ENCODE data around the gene INHBC.
"Not testable (repeated sequence)": the region's sequence is repeated elsewhere in the genome, so short reads cannot be mapped to it uniquely, and the experiment has no call there.

INHBC gene, protein sequence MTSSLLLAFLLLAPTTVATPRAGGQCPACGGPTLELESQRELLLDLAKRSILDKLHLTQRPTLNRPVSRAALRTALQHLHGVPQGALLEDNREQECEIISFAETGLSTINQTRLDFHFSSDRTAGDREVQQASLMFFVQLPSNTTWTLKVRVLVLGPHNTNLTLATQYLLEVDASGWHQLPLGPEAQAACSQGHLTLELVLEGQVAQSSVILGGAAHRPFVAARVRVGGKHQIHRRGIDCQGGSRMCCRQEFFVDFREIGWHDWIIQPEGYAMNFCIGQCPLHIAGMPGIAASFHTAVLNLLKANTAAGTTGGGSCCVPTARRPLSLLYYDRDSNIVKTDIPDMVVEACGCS

DNA sequence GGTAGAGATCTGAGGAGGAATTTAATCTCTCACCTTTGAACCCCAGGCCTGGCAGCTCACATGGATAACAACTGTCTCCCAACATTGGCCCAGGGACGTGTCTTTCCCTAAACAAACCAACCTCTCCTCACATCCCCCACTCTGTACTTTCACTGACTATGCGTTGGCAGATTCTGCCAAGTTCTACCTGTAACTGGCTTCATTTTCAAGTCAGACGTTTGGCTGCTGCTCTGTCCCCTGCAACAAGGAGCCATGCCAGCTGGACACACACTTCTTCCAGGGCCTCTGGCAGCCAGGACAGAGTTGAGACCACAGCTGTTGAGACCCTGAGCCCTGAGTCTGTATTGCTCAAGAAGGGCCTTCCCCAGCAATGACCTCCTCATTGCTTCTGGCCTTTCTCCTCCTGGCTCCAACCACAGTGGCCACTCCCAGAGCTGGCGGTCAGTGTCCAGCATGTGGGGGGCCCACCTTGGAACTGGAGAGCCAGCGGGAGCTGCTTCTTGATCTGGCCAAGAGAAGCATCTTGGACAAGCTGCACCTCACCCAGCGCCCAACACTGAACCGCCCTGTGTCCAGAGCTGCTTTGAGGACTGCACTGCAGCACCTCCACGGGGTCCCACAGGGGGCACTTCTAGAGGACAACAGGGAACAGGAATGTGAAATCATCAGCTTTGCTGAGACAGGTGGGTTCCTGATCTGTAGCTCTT lies at the start of gene INHBC:
Gene INHBC (plus strand): TSS at position 268 of the 707 bp plus-strand sequence. CDS start 103 bp downstream, at position 371.
- no peak for DNase-seq (ENCODE audit: low spot score)

DNA sequence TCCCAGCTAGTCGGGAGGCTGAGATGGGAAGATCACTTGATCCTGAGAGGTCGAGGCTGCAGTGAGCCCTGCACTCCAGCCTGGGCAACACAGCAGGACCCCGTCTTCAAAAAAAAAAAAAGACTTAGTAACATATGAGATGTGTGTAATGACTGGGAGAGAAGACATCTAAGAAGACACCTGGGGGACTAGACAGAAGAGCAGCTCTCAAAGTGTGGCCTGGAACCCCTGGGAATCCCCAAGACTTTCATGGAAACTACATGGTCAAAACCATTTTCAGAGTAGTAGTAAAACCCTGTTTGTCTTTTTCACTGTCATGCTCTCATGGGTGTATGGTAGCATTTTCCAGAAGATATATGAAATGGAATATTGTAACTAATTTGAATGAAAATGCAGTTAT lies 49.0 kb upstream of the INHBC start:
- no peak for DNase-seq (ENCODE audit: low spot score)

DNA sequence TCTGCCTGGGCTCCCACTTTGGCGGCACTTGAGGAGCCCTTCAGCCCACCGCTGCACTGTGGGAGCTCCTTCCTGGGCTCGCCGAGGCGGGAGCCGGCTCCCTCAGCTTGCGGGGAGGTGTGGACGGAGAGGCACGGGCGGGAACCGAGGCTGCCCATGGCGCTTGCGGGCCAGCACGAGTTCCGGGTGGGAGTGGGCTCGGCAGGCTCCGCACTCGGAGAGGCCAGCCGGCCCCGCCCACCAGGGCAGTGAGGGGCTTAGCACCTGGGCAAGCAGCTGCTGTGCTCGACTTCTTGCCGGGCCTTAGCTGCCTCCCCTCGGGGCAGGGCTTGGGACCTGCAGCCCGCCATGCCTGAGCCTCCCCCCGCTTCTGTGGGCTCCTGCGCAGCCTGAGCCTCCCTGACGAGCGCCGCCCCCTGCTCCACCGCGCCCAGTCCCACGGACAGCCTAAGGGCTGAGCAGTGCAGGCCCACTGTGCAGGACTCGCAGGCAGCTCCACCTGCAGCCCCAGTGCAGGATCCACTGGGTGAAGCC lies 48.3 kb upstream of the INHBC start:
- no peak for DNase-seq (ENCODE audit: low spot score)

DNA sequence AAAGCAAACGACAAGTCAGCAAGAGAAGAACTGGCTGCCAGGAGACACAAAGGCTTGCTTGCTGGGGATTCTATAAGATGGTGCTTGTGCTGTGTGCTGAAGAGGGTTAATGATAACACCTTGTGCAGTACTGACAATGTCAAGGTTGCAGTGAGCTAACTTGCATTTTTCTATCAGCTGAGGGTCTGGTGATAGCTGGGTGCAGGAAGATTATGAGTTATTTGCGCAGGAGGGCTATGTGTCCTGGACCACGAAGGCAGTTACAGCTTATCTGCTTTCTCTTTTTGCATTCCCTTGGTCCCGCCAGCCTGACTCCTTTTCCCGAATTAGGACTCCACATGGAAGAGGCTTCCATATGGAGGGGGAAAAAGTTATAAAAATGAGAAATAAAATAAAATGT lies 46.2 kb upstream of the INHBC start:
- no peak for DNase-seq (ENCODE audit: low spot score)

DNA sequence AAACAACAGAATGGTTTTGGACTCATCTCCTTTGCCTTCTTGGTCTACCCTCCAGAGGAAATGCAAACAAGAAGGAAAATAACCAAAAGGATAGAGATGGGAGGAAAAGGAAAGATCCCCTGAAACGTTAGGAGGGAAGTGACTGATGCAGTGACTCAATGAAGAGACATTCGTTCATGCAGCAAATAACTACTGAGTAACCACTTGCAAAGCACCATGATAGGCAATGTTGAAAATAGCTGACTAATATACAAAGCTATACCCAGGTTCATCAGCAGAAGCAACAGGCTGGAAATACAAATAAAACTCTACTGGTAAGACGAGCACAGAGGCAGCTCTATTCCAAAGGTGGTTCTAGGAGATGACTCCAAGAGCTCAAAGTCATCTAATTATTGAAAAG lies 45.6 kb upstream of the INHBC start:
- DNase-seq (ENCODE audit: low spot score) = no peak

DNA sequence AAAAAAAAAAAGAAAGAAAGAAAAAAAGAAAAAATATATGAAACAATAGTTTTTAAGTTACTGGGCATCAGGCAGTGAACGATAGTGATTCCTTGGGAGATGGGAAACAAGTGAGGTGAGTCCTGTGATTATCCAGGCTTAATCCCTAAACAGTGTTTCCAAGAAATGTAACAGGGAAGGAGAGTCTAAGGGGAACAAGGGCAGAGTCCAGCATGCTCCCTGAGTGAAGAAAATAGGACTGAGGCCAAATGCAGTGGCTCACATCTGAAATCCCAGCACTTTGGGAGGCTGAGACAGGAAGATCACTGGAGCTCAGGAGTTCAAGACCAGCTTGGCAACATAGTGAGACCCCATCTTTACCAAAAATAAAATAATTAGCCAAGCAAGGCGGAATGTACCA lies 44.4 kb upstream of the INHBC start:
- no peak for DNase-seq (ENCODE audit: low spot score)

DNA sequence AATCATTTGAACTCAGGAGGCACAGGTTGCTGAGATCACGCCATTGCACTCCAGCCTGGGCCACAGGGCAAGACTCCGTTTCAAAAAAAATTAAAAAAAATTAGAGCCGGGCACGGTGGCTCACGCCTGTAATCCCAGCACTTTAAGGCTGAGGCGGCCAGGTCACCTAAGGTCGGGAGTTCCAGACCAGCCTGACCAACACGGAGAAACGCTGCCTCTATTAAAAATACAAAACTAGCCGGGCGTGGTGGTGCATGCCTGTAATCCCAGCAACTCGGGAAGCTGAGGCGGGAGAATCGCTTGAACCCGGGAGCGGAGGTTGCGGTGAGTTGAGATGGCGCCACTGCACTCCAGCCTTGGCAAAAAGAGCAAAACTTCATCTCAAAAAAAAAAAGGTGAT lies 39.5 kb upstream of the INHBC start:
- no peak for DNase-seq (ENCODE audit: low spot score)

DNA sequence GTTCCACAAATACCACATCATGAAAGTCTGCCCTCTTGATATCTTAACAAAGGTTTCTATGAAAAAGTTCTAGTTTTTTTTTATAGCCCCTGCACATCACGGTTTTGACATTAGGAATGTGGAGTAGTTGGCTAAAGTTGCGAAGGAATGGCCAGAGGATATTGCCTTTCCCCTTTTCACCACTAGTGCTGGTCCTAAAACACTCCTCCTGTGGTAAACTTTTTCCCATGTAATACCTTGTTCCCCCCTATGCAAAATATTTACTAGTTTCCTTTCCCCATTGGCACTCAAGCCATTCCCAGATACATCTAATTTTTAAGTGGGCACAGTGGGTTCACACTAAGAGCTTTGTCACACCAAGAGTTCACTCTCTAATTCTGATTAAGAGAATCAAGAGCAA lies 37.1 kb upstream of the INHBC start:
- DNase-seq (ENCODE audit: low spot score) = no peak

DNA sequence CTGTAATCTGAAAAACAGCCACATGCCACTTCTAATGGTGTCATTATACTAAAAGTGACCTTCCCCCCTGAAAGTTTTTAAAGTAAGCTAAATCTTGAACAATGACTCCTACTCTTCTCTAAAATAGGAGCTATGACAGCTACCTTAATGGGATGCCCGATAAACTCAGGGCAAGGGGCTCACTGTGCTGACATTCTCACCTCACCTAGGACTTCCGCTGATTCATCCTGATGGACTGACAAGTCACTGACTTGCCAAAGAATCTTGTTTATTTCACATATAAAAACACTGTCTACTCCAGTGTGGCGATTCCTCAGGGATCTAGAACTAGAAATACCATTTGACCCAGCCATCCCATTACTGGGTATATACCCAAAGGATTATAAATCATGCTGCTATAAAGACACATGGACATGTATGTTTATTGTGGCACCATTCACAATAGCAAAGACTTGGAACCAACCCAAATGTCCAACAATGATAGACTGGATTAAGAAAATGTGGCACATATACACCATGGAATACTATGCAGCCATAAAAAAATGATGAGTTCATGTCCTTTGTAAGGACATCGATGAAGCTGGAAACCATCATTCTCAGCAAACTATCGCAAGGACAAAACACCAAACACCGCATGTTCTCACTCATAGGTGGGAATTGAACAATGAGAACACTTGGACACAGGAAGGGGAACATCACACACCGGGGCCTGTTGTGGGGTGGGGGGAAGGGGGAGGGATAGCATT lies 34.7 kb upstream of the INHBC start:
- not testable (repeated sequence) for DNase-seq (ENCODE audit: low spot score)

DNA sequence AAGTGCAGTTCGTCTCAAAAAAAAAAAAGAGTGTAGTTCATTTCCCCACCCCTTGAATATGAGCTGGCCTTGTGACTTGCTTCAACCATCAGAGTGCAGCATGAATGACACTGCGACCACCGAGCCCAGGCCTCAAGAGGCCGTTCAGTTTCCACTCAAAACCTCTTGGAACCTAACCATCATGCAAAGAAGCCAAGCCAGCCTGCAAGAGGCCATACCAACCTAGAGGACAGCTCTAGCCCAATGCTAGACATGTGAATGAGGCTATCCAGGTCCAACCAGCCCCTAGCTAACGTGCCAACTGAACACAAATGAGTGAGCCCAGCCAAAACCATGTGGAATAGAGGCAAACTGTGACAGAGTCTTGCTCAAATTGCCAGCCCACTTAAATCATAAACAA lies 33.4 kb upstream of the INHBC start:
- DNase-seq (ENCODE audit: low spot score) = no peak

DNA sequence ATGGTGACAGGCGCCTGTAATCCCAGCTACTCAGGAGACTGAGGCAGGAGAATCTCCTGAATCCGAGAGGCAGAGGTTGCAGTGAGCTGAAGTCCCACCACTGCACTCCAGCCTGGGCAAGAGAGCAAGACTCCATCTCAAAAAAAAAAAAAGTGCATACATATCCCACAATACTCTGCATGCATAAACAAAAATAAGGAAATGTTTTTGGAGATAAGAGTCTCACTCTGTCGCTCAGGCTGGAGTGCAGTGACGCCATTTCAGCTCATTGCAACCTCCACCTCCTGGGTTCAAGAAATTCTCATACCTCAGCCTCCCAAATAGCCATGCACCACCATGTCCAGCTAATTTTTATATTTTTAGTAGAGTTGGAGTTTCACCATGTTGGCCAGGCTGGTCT lies 32.4 kb upstream of the INHBC start:
- DNase-seq (ENCODE audit: low spot score) = not testable (repeated sequence)

DNA sequence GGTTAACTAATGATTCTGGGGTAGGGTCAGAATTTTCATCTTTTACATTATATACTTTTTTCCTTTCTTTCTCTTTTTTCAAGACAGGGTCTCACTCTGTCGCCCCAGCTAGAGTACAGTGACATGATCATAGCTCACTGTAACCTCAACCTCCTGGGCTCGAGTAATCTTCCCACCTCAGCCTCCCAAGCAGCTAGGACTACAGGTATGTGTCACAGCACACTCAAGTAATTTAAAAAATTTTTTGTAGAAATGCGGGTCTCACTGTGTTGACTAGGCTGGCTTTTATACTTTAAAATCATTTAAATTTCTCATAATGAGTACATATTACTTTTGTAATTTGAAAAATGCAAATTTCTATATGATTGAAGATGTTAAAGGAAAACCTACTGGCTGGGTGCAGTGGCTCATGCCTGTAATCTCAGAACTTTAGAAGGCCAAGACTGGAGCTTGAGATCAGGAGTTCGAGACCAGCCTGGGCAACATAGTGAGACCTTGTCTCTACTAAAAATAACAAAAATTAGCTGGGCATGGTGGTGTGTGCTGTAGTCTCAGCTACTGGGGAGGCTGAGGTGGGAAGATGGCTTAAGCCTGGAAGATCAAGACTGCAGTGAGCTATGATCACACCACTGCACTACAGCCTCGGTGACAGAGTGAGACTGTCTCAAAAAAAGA lies 29.5 kb upstream of the INHBC start:
- no peak for DNase-seq (ENCODE audit: low spot score)

DNA sequence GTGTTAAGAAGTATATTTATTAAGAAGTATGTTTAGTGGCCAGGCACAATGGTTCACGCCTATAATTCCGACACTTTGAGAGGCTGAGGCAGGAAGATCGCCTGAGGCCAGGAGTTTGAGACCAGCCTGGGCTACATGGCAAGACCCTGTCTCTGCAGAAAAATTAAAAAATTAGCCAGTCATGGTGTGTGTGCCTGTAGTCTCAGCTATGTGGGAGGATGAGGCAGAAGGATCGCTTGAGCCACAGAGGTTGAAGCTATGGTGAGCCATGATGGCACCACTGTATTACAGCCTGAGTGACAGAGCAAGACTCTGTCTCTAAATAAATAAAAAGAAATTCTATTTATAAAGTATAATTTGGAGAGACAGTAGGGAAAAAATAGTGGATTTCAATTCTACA lies 24.1 kb upstream of the INHBC start:
- DNase-seq (ENCODE audit: low spot score) = no peak

DNA sequence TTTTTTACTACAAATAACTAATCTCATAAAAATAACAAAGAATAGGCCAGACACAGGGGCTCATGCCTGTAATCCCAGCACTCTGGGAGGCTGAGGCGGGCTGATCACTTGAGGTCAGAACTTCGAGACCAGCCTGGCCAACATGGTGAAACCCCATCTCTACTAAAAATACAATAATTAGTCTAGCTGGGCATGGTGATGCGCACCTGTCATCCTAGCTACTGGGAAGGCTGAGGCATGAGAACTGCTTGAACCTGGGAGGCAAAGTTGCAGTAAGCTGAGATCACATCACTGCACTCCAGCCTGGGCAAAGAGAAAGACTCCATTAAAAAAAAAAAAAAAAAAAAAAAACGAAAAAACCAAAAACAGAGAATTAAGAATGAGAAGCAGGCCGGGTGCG lies 20.4 kb upstream of the INHBC start:
- DNase-seq (ENCODE audit: low spot score) = not testable (repeated sequence)

DNA sequence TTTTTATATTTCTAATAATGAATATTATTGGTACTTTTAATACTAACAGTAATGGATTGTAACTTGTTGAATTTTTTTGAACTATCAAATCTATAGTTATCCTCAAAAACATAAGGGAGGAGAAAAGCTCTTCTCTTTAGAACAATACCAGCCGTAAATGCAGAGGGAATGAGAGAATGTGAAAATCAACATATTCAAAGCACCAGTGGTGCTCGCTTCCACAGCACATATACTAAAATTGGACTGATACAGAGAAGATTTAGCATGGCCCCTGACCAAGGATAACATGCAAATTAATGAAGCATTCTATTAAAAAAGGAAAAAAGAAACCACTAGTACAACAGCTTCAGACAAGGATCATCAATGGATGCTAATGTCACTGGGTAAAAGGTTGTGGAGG lies 19.5 kb upstream of the INHBC start:
- no peak for DNase-seq (ENCODE audit: low spot score)

DNA sequence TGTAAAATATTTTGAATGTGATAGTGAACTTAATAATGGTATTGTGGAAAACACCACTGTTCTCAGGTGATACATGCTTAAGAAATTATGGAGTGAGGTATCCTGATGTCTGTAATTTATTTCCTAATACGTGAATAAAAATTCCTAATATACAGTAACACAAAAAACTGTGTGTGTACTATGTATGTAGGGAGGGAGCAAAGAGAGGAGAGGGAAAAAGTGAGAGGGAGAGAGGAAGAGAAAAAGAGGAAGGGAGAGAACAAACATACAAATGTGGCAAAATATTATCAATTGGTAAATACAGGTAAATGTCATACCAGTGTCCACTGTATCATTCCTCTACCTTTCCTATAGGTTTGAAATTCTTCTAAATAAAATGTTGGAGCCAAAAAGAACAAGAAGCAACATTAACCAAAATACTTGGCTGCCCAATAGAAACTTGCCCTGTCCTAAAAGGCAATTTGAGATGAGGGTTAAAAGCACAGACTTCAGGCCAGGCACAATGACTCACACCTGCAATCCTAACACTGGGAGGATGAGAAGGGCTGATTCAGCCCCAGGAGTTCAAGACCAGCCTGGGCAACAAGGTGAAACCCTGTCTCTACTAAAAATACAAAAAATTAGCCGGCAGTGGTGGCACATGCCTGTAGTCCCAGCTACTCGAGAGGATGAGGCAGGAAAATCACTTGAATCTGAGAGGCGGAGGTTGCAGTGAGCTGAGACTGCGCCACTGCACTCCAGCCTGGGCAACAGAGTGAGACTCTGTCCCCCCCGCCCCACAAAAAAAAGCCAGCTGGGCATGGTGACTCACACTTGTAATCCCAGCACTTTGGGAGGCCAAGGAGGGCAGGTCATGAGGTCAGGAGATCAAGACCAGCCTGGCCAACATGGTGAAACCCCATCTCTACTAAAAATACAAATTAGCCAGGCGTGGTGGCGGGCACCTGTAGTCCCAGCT lies 18.3 kb upstream of the INHBC start:
- DNase-seq (ENCODE audit: low spot score) = no peak

DNA sequence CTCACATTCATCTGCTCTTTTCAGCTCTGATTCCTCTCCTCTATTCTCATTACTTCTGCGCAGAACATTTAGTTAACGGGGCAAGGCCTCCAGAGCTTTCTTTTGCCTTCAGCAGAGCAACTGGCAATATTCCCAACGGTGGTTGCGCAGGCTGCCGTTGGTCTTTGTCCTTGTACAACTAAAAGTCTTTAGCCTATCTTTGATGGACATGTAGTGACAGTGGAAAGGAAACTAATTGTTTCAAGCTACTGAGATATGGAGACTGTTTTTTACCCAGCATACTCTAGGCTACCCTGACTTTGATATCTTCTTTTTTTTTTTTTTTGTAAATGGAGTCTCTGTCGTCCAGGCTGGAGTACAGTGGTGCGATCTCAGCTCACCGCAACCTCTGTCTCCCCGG lies 16.3 kb upstream of the INHBC start:
- DNase-seq (ENCODE audit: low spot score) = no peak

DNA sequence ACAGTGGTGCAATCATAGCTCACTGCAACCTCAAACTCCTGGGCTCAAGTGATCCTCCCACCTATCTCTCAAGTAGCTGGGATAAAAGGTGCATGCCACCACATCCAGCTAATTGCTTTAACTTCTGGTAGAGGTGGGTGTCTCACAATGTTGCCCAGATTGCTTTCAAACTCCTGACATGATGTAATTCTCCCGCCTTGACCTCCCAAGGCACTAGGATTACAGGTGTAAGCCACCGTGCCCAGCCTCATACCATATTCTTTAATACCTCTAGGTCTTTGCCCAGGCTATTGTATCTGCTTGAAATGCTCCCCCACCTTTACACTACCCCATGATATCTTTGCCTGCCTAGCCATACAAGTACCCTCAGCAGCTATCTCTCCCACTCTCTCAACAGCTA lies 15.1 kb upstream of the INHBC start:
- no peak for DNase-seq (ENCODE audit: low spot score)

DNA sequence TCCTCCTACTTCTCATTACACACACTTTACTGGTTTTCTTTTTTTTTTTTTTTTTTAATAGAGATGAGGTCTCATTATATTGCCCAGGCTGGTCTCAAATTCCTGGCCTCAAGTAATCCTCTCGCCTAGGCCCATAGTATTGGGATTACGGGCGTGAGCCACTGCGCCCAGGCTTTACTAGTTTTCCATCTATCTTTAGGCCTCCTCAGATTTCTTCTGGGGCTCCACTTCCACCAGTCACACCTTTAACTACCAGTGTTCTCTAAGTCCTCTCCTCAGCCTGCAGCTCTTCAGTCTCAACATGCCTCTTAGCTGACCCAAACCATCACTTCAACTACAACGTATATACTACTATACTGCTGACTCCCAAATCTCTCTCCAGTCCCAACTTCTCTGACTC lies 14.1 kb upstream of the INHBC start:
- no peak for DNase-seq (ENCODE audit: low spot score)

DNA sequence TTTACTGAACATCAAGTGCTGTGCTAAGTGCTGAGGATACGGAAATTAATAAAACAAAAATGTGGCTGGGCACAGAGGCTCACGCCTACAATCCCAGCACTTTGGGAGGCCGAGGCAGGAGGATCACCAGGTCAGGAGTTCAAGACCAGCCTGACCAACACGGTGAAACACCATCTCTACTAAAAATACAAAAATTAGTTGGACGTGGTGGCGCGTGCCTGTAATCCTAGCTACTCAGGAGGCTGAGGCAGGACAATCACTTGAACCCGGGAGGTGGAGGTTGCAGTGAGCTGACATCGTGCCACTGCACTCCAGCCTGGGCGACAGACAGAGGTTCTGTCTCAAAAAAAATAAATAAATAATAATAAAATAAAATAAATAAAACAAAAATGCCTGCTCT lies 7.6 kb upstream of the INHBC start:
- DNase-seq (ENCODE audit: low spot score) = not testable (repeated sequence)

DNA sequence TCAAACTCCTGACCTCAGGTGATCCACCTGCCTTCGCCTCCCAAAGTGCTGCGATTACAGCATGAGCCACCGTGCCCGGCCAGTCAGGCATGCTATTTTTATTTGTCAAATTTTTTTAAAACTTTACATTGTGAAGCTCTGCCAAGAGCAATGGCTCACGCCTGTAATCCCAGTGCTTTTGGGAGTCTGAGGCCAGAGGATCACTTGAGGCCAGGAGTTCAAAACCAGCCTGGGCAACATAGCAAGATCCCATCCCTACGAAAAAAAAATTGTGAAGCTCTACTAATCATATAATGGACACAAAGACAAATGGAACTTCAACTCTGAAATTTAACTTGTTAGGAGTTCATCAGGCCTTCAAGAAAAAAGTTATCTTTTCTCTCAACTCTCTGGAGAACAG lies 5.6 kb upstream of the INHBC start:
- no peak for DNase-seq (ENCODE audit: low spot score)
